K562 (cell line): ENCODE results near the gene TSGA10. TPM values are rescaled to one million over a fixed set of nuclear protein-coding genes. Genes with fewer than 3 reads are reported as not detected.

Experiments
- ATAC-seq: fragments of 200-7000 bp; cut with Tn5 transposase; 3 replicates; pipeline ENCODE4 v1.9.1; 2020; ENCODE audit warnings: moderate library complexity
- BruUV-seq: library from RNA; stranded (reverse); fragments of 400-500 nt; replicated peaks from 2 replicates; lab custom pipeline; 2021; lab: Mats Ljungman, UMichigan
- CTCF ChIA-PET: fragments of 300-600 bp; formaldehyde crosslinking; extraction: SDS; loops from one replicate; lab custom pipeline; 2021; ENCODE audit warnings: low intra/inter-chr PET ratio; lab: Yijun Ruan, JAX
- POLR2A ChIA-PET: fragments of 300-600, 350-650 bp; sonication (Branson Sonifier 250); formaldehyde crosslinking; extraction: SDS; loops from one replicate; lab custom pipeline; 2021; ENCODE audit warnings: antibody characterized with exemption, inconsistent platforms; lab: Yijun Ruan, JAX
- DNase-seq, 4 experiments: peaks; one replicate each; pipeline versions ENCODE4 v3.0.0 to v3.0.0-alpha.2; 2011 to 2018; ENCODE audit warnings: low spot score in 3 of 4, mixed read lengths in 3 of 4; ENCODE audit errors: extremely low read depth in 1 of 4
- FAIRE-seq: peaks from 2 replicates; lab custom pipeline; 2011; peaks lifted over from hg19 to GRCh38; lab: Jason Lieb, UNC
- H2AFZ ChIP-seq: 2 replicates; pipeline ENCODE4 v1.6.0; 2011; ENCODE audit warnings: low read depth, low read length, control low read depth, inconsistent platforms
- H3K27ac ChIP-seq: fragments of 200-600 bp; 3 replicates; pipeline ENCODE4 v1.8.0; 2011; ENCODE audit warnings: low read depth, mild to moderate bottlenecking, control low read depth, inconsistent platforms, low read length, moderate library complexity, mixed read lengths; ENCODE audit errors: extremely low read depth
- H3K27me3 ChIP-seq, 2 experiments: fragments of 300-600 bp in 1 of 2; 2 replicates in 1 of 2; 3 replicates in 1 of 2; pipeline versions ENCODE4 v1.6.0 to v1.8.0; 2011; ENCODE audit warnings: inconsistent platforms in 2 of 2, low read length in 2 of 2, mild to moderate bottlenecking in 1 of 2, mixed read lengths in 1 of 2, moderate library complexity in 1 of 2; ENCODE audit not compliant: control insufficient read depth in 2 of 2, insufficient read depth in 2 of 2
- H3K36me3 ChIP-seq: fragments of 300-600 bp; 3 replicates; pipeline ENCODE4 v1.8.0; 2011; ENCODE audit warnings: mild to moderate bottlenecking, low read length, inconsistent platforms; ENCODE audit not compliant: control insufficient read depth, insufficient read depth
- H3K4me1 ChIP-seq, 2 experiments: fragments of 200-600 bp in 1 of 2; replicated peaks in 1 of 2; 2 replicates in 1 of 2; 3 replicates in 1 of 2; pipeline versions ENCODE4 v1.5.1 to v1.8.0; 2011; ENCODE audit warnings: inconsistent platforms in 2 of 2, low read length in 2 of 2, mild to moderate bottlenecking in 1 of 2, mixed read lengths in 1 of 2, moderate library complexity in 1 of 2; ENCODE audit not compliant: control insufficient read depth in 2 of 2, insufficient read depth in 2 of 2
- H3K4me2 ChIP-seq: 2 replicates; pipeline ENCODE4 v1.6.1; 2011; ENCODE audit warnings: low read length, control low read depth, inconsistent platforms, mixed read lengths; ENCODE audit not compliant: insufficient read depth
- H3K4me3 ChIP-seq: fragments of 200-600 bp; sonication (generic), shearing (Covaris generic); 2 replicates; pipeline ENCODE4 v1.5.1; 2016; ENCODE audit warnings: control low read depth, inconsistent platforms
- H3K79me2 ChIP-seq: fragments of 200-600 bp; 3 replicates; pipeline ENCODE4 v1.8.0; 2011; ENCODE audit warnings: low read length, inconsistent platforms; ENCODE audit not compliant: control insufficient read depth, insufficient read depth
- H3K9ac ChIP-seq, 2 experiments: 2 replicates each; pipeline versions ENCODE4 v1.6.0 to v1.6.1; 2011; ENCODE audit warnings: low read depth in 2 of 2, low read length in 2 of 2, control low read depth in 1 of 2, inconsistent platforms in 1 of 2, mild to moderate bottlenecking in 1 of 2, mixed read lengths in 1 of 2; ENCODE audit not compliant: insufficient read depth in 1 of 2
- H3K9me1 ChIP-seq: one replicate; pipeline ENCODE4 v1.6.0; 2011; ENCODE audit warnings: inconsistent platforms, mild to moderate bottlenecking, low read length, moderate library complexity; ENCODE audit not compliant: control insufficient read depth, insufficient read depth
- H3K9me3 ChIP-seq: replicated peaks from 2 replicates; pipeline ENCODE4 v1.5.1; 2011; ENCODE audit warnings: low read depth, low read length, inconsistent platforms; ENCODE audit not compliant: control insufficient read depth, insufficient read depth
- H4K20me1 ChIP-seq: replicated peaks from 2 replicates; pipeline ENCODE4 v1.6.1; 2011; ENCODE audit warnings: low read length, inconsistent platforms, mixed read lengths; ENCODE audit not compliant: control insufficient read depth, insufficient read depth
- E2F1 ChIP-seq: sonication (generic); formaldehyde crosslinking; IDR thresholded peaks from 2 replicates; pipeline ENCODE4 v1.8.1; 2023; ENCODE audit warnings: mild to moderate bottlenecking, missing genetic modification reagents, moderate library complexity
- FOXK1 ChIP-seq: sonication (generic); formaldehyde crosslinking; IDR thresholded peaks from 2 replicates; pipeline ENCODE4 v1.8.0; 2022; ENCODE audit warnings: missing genetic modification reagents, mild to moderate bottlenecking, borderline replicate concordance
- SPI1 ChIP-seq: IDR thresholded peaks from 2 replicates; pipeline ENCODE4 v1.6.1; 2011; ENCODE audit warnings: low read depth, low read length, control low read depth, borderline replicate concordance
- WGBS: fragments of 100-300 bp; shearing (Covaris generic); methylation state at CpG from one replicate; pipeline ENCODE4 v1.1.6; 2016; ENCODE audit warnings: low coverage, mixed read lengths; ENCODE audit not compliant: insufficient coverage; ENCODE audit errors: missing lambda C conversion rate; 5-methylcytosine and 5-hydroxymethylcytosine counted together
- in situ Hi-C: fragments of 300-500 bp; cut with MboI; formaldehyde crosslinking; loops from 4 replicates; pipeline ENCODE4 v1.15.0; 2018; ENCODE audit warnings: inconsistent platforms, mixed read lengths
- intact Hi-C: fragments of 100-400 bp; cut with micrococcal nuclease; formaldehyde crosslinking; loops from 2 replicates; pipeline ENCODE4 v1.14.2; 2022
- polyA plus RNA-seq, 8 experiments: library from polyadenylated mRNA; depleted of rRNA in 4 of 8; stranded (reverse) in 5 of 8; unstranded in 3 of 8; fragments of >200 nt; fragmentation: Nextera tagmentation in 2 of 8; fragmentation: Illumina TruSeq in 1 of 8; extraction: Ambion mirVana in 2 of 8; extraction: Trizol in 1 of 8; gene quantifications; 2 replicates each; pipeline versions ENCODE4 v1.2.1 to v1.2.3, GENCODE V29; 2011 to 2014; ENCODE audit warnings: inconsistent platforms in 1 of 8, missing spikeins in 1 of 8
- total RNA-seq, 7 experiments: library from RNA; depleted of rRNA in 6 of 7; stranded (reverse); fragments of >200 nt in 6 of 7; fragmentation: Illumina TruSeq in 2 of 7; extraction: Trizol in 2 of 7; gene quantifications; 2 replicates each; pipeline versions ENCODE4 v1.2.1 to v1.2.3, GENCODE V29; 2011 to 2021; ENCODE audit warnings: low replicate concordance in 1 of 7

TSGA10 gene
- total and polyA plus RNA-seq, 9 of the 15 experiments (the other 6 are each of a cell fraction or from before 2014, with no cell fraction given) = 2.1 to 11.3 (median 3.2) TPM

GRCh38 chr2:99072551-99072950 lies 82.2 kb downstream of the TSGA10 start (continued):
- TF ChIP-seq E2F1 (CRISPR knock-in tag) = no peak
- TF ChIP-seq, all 486 proteins: peak for 0

DNA sequence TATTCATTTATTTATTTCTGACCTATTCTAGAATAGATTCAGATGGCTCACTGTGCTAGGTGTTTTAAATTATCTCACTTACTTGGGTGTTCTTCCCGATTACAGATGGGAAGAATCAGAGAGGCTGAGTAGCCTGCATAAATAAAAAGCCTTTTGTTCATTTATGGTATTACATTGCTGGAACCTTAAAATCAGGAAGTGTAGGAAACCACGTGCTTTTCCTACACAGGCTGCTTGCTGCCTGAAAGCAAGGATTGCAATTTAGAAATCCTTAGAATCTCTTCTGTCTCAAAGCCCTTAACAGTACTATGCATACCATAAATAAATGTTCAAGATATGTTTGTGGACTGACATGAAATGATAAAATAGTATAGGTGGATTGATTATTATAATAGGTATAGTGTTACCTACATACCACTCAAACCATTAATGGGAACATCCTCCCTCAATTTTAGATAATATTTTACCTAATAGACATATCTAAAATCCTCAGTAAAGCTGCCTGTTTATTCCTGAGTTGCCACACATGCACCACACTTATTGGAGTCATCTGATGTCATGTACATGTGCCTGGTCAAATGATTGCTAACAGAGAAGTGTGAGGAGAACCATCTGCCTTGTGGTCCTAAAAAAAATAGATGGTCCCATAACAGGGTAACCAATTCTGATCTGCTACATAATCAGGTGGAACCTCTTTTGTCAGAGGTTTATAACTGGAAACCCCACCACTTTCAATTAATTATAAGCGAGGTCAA lies 86.7 kb downstream of the TSGA10 start:
- 4% methylated on average over 3 of the region's 3 CpGs for WGBS
- no peak for FAIRE-seq
- TF ChIP-seq SPI1 = peak; percentile 60; the same call in 1 of the 2 replicates
- TF ChIP-seq FOXK1 = no peak
- Histone ChIP-seq H3K9ac (no peak overlapping the region), H2AFZ (no peak overlapping the region), H3K79me2 (no peaks in the 10 kb centered on the region), H4K20me1 (no peaks in the 10 kb centered on the region), H3K9me3 (no peaks in the 10 kb centered on the region), H3K4me2 (no peak overlapping the region), H3K27ac (no peak overlapping the region), H3K4me3 (no peak overlapping the region), H3K36me3 (no peaks in the 10 kb centered on the region), H3K27me3 (no peaks in the 10 kb centered on the region), H3K9me1 (no peaks in the 10 kb centered on the region), H3K4me1 (no peaks in the 10 kb centered on the region)
- CTCF ChIA-PET = no interaction called here
- POLR2A ChIA-PET = no interaction called here
- intact Hi-C loops (loop anchor here (2.0 to 5.0 kb wide), 2 partner anchors 196 to 419 kb away; no protein-coding TSS in a partner anchor), in situ Hi-C loops (no loop called here)
- ATAC-seq = no peak
- no TSS peak for BruUV-seq
- DNase-seq = no peak
